ENCODE measurements around the gene RNF207. TPM values are rescaled to one million over a fixed set of nuclear protein-coding genes. Genes with fewer than 3 reads are reported as not detected.

Gene RNF207
- total RNA-seq, 1 donor from 2014 or later = 4.9 TPM

DNA sequence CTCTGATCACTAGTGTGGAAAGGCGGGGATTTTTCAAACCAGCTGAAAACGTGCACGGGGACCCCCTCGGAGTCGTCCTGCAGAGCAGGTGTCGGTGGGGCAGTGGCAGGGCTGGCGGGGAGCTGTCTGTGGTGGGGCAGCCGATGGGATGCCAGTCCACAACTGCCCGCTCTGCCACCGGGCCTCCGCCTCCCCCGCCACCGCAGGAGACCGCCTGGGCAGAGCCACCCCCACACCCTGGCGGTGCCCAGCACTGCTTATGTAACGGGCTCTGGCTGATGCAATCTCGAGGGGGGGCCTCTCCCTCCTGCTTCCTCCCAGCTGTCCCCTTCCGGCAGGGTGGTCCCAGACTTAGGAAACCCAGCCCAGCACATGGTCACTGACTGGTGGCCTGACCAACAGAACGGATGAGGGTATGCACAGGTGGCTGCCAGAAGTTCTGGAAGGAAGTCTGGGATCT, 35.1 kb upstream of the RNF207 start:
- H3K27me3 Mint-ChIP-seq (ENCODE audit: low read depth) = peaks cover 12% of the 10 kb centered on the region
- no peaks in the 10 kb centered on the region for H3K9me3 Mint-ChIP-seq
- no peak for DNase-seq (ENCODE audit: low read depth, low spot score)
- TF ChIP-seq, protein P1, sequence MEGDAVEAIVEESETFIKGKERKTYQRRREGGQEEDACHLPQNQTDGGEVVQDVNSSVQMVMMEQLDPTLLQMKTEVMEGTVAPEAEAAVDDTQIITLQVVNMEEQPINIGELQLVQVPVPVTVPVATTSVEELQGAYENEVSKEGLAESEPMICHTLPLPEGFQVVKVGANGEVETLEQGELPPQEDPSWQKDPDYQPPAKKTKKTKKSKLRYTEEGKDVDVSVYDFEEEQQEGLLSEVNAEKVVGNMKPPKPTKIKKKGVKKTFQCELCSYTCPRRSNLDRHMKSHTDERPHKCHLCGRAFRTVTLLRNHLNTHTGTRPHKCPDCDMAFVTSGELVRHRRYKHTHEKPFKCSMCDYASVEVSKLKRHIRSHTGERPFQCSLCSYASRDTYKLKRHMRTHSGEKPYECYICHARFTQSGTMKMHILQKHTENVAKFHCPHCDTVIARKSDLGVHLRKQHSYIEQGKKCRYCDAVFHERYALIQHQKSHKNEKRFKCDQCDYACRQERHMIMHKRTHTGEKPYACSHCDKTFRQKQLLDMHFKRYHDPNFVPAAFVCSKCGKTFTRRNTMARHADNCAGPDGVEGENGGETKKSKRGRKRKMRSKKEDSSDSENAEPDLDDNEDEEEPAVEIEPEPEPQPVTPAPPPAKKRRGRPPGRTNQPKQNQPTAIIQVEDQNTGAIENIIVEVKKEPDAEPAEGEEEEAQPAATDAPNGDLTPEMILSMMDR (conservative IDR thresholded peaks at IDR 0.05) = no peak
- no peaks in the 10 kb centered on the region for H3K36me3 Mint-ChIP-seq (ENCODE audit: low read depth)
- no peak overlapping the region for H3K27ac Mint-ChIP-seq (ENCODE audit: unreplicated experiment)
- no peak overlapping the region for H3K4me3 Mint-ChIP-seq
- no peaks in the 10 kb centered on the region for H3K4me1 Mint-ChIP-seq

DNA sequence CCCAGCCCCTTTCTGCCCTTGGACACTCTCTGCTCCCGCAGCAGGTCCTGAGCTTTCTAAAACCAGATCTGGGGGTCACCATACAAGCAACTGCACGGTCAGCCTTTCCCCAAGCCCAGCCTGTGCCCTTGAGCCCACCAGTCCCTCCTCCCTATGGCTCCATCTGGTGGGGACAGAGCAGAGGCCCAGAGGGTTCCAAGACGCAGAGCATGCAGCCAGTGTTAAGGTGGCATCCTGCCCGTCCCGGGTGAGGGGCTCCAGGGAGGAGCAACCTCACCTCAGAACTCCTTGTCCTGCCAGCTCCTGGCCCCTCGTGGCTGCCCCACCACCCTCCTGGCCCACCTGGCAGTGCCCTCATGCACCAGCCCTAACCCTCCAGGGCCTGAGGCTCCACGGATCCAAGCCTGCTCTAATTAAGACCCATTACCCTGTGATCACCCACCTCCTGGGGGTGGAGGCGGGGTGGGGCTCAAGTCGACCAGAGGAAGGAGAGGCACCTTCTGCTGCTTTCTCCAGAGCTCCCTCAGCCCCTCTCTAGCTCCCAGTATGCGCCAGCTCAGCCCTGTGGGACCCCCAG, 34.3 kb upstream of the RNF207 start:
- H3K27ac Mint-ChIP-seq (ENCODE audit: unreplicated experiment) = peak overlapping the region; percentile 90
- DNase-seq (ENCODE audit: low read depth, low spot score) = peak; percentile 31
- H3K4me3 Mint-ChIP-seq = no peak overlapping the region
- no peaks in the 10 kb centered on the region for H3K9me3 Mint-ChIP-seq
- no peaks in the 10 kb centered on the region for H3K4me1 Mint-ChIP-seq
- TF ChIP-seq, protein P1 (conservative IDR thresholded peaks at IDR 0.05) = peak; percentile 26
- H3K27me3 Mint-ChIP-seq (ENCODE audit: low read depth) = peaks cover 12% of the 10 kb centered on the region
- H3K36me3 Mint-ChIP-seq (ENCODE audit: low read depth) = no peaks in the 10 kb centered on the region

DNA sequence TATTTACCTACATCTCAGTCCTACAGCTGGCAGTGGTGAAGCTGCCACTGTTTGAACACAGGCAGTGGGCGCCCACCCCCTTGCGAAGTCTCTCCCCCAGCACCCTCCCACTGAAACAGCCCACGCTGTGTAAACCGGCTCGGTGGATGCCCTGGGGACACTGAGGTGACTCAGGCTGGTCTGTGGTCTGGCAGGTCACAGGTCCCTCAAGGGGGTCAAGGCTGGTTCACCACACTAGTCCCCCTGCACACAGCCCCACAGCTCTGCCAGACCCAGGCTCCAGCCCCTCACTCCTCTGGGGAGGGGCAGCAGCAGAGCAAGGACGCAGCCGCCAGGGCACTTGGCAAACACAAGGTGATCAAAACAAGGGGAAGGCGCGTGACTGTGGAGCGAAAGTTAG, 33.4 kb upstream of the RNF207 start:
- TF ChIP-seq, protein P1 (conservative IDR thresholded peaks at IDR 0.05) = no peak
- no peaks in the 10 kb centered on the region for H3K36me3 Mint-ChIP-seq (ENCODE audit: low read depth)
- H3K4me3 Mint-ChIP-seq = no peak overlapping the region
- DNase-seq (ENCODE audit: low read depth, low spot score) = no peak
- H3K27me3 Mint-ChIP-seq (ENCODE audit: low read depth) = peaks cover 8% of the 10 kb centered on the region
- no peak overlapping the region for H3K27ac Mint-ChIP-seq (ENCODE audit: unreplicated experiment)
- H3K9me3 Mint-ChIP-seq = no peaks in the 10 kb centered on the region
- no peaks in the 10 kb centered on the region for H3K4me1 Mint-ChIP-seq

DNA sequence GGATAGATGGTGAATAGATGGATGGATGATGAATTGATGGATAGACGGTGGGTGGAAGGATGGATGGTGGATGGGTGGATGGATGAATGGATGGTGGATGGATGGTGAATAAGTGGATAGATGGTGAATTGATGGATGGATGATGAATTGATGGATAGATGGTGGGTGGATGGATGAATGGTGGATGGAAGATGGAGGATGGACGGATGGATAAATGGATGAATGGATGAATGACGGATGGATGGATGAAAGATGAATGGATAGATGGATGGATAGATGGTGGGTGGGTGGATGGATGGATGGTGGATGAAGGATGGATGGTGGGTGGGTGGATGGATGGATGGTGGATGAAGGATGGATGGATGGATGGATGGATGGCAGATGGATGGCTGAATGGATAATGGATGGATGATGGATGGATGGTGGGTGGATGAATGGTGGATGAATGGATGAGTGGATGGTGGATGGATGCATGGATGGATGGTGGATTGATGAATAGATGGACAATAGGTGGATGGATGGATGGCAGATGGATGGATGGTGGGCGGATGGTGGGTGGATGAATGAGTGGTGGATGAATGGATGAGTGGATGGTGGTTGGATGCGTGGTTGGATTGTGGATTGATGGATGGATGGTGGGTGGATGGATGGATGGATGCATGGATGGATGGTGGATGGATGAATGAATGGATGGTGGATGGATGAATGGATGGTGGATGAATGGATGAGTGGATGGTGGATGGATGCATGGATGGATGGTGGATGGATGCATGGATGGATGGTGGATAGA, 31.1 kb upstream of the RNF207 start:
- H3K36me3 Mint-ChIP-seq (ENCODE audit: low read depth) = no peaks in the 10 kb centered on the region
- H3K27ac Mint-ChIP-seq (ENCODE audit: unreplicated experiment) = no peak overlapping the region
- TF ChIP-seq, protein P1 (conservative IDR thresholded peaks at IDR 0.05) = no peak
- no peaks in the 10 kb centered on the region for H3K4me1 Mint-ChIP-seq
- no peak for DNase-seq (ENCODE audit: low read depth, low spot score)
- H3K27me3 Mint-ChIP-seq (ENCODE audit: low read depth) = no peaks in the 10 kb centered on the region
- no peak overlapping the region for H3K4me3 Mint-ChIP-seq
- no peaks in the 10 kb centered on the region for H3K9me3 Mint-ChIP-seq

DNA sequence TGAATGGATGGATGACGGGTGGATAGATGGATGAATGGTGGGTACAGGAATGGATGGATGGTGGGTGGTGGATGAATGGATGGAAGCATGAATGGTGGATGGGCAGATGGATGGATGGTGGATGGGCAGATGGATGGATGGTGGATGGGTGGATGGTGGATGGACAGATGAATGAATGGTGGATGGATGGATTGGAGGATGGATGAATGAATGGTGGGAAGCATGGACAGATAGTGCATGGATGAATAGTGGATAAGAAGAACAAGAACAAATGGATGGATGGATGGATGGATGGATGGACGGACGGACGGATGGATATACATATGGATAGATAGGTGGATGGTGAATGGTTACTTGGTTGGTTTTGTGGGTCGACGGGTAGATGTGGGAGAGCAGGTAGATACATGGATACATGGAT, 30.5 kb upstream of the RNF207 start:
- no peaks in the 10 kb centered on the region for H3K36me3 Mint-ChIP-seq (ENCODE audit: low read depth)
- H3K27me3 Mint-ChIP-seq (ENCODE audit: low read depth) = no peaks in the 10 kb centered on the region
- TF ChIP-seq, protein P1 (conservative IDR thresholded peaks at IDR 0.05) = no peak
- H3K4me1 Mint-ChIP-seq = no peaks in the 10 kb centered on the region
- no peaks in the 10 kb centered on the region for H3K9me3 Mint-ChIP-seq
- H3K4me3 Mint-ChIP-seq = no peak overlapping the region
- no peak overlapping the region for H3K27ac Mint-ChIP-seq (ENCODE audit: unreplicated experiment)
- DNase-seq (ENCODE audit: low read depth, low spot score) = no peak
